GM18526 (cell line): ENCODE results near the gene HERC2.

Source experiments
- POLR2A ChIP-seq: IDR thresholded peaks from 3 replicates; pipeline ENCODE4 v1.6.1; 2011; ENCODE audit not compliant: insufficient read length; ENCODE audit errors: extremely low read depth

The HERC2 gene

GRCh38 chr15:28260722-28261121 lies 61.3 kb downstream of the HERC2 start:
- TF ChIP-seq POLR2A: no peak

- no peak for TF ChIP-seq POLR2A
Observed at GRCh38 chr15:28260317-28260716, 61.7 kb downstream of the HERC2 start.

- TF ChIP-seq POLR2A: no peak
Observed at GRCh38 chr15:28255965-28256364, 66.0 kb downstream of the HERC2 start.

GRCh38 chr15:28252831-28253230 lies 69.1 kb downstream of the HERC2 start:
- no peak for TF ChIP-seq POLR2A

- no peak for TF ChIP-seq POLR2A
Observed at GRCh38 chr15:28246605-28247004, 75.4 kb downstream of the HERC2 start.

- TF ChIP-seq POLR2A: no peak
Observed at GRCh38 chr15:28243901-28244300, 78.1 kb downstream of the HERC2 start.

- TF ChIP-seq POLR2A: no peak
Observed at GRCh38 chr15:28243399-28243798, 78.6 kb downstream of the HERC2 start.

GRCh38 chr15:28228096-28228495 lies 93.9 kb downstream of the HERC2 start:
- TF ChIP-seq POLR2A: no peak

GRCh38 chr15:28219116-28219515 lies 102.9 kb downstream of the HERC2 start:
- no peak for TF ChIP-seq POLR2A

- no peak for TF ChIP-seq POLR2A
Observed at GRCh38 chr15:28208583-28208982, 113.4 kb downstream of the HERC2 start.

- TF ChIP-seq POLR2A: no peak
Observed at GRCh38 chr15:28192772-28193171, 129.2 kb downstream of the HERC2 start.

- no peak for TF ChIP-seq POLR2A
Observed at GRCh38 chr15:28191832-28192231, 130.1 kb downstream of the HERC2 start.

GRCh38 chr15:28190391-28191174 lies 131.4 kb downstream of the HERC2 start:
- no peak for TF ChIP-seq POLR2A

- no peak for TF ChIP-seq POLR2A
Observed at GRCh38 chr15:28185148-28185895, 136.7 kb downstream of the HERC2 start.

- TF ChIP-seq POLR2A: no peak
Observed at GRCh38 chr15:28184166-28184565, 137.8 kb downstream of the HERC2 start.

- TF ChIP-seq POLR2A: no peak
Observed at GRCh38 chr15:28182731-28183130, 139.2 kb downstream of the HERC2 start.

- TF ChIP-seq POLR2A: no peak
Observed at GRCh38 chr15:28182216-28182615, 139.8 kb downstream of the HERC2 start.

GRCh38 chr15:28181366-28181765 lies 140.6 kb downstream of the HERC2 start:
- no peak for TF ChIP-seq POLR2A
